Gastrocnemius medialis (tissue), 4 donors: ENCODE measurements around the gene NCAPH2. TPM values are rescaled to one million over a fixed set of nuclear protein-coding genes. Genes with fewer than 3 reads are reported as not detected.
A peak's percentile ranks its signal among the peaks of the same experiment; 100 is the strongest.

ENCODE experiments used
- ATAC-seq, 2 donors: fragments of 150-250 bp; one replicate each; pipeline ENCODE4 v1.9.1; 2016
- DNase-seq, 2 donors: peaks; one replicate each; pipeline ENCODE4 v3.0.0-alpha.2; 2019
- H3K27ac ChIP-seq, 4 donors: fragments of 200-600 bp; sonication (generic); 1 replicate in 1 of 4; 2 replicates in 3 of 4; pipeline ENCODE4 v1.5.1; 2016 to 2018; ENCODE audit warnings: mild to moderate bottlenecking in 2 of 4, moderate library complexity in 1 of 4
- H3K27me3 ChIP-seq, 3 donors: fragments of 200-600 bp; sonication (generic) in 2 of 3; 1 replicate in 1 of 3; 2 replicates in 2 of 3; pipeline versions ENCODE4 v1.5.1 to v1.6.0; 2016 to 2019; ENCODE audit warnings: mild to moderate bottlenecking in 1 of 3, moderate library complexity in 1 of 3
- H3K36me3 ChIP-seq, 2 donors: fragments of 200-600 bp; sonication (generic) in 1 of 2; one replicate each; pipeline ENCODE4 v1.5.1; 2017 to 2018
- H3K4me1 ChIP-seq, 2 donors: fragments of 200-600 bp; sonication (generic) in 1 of 2; one replicate each; pipeline ENCODE4 v1.5.1; 2016 to 2017; ENCODE audit warnings: mild to moderate bottlenecking in 2 of 2
- H3K4me3 ChIP-seq, 4 donors: fragments of 200-600 bp; sonication (generic) in 3 of 4; 1 replicate in 1 of 4; 2 replicates in 3 of 4; pipeline ENCODE4 v1.5.1; 2016 to 2019; ENCODE audit warnings: mild to moderate bottlenecking in 2 of 4
- H3K9me3 ChIP-seq, 3 donors: fragments of 200-600 bp; sonication (generic) in 2 of 3; 1 replicate in 1 of 3; 2 replicates in 2 of 3; pipeline ENCODE4 v1.5.1; 2016 to 2019
- POLR2A ChIP-seq, 2 donors: fragments of 450-650 bp; IDR thresholded peaks; one replicate each; pipeline ENCODE4 v1.6.1; 2017; ENCODE audit warnings: antibody characterized with exemption in 2 of 2, mild to moderate bottlenecking in 2 of 2, moderate library complexity in 2 of 2
- in situ Hi-C, 4 donors: fragments of 200-750 bp; cut with MboI; loops; one replicate each; pipeline versions ENCODE4 v1.15.0 to v1.8.0; 2017; ENCODE audit warnings: low sequenced_read_pairs in 4 of 4
- intact Hi-C: fragments of 100-400 bp; cut with DNase I; formaldehyde crosslinking; loops from one replicate; pipeline ENCODE4 v1.15.1; 2023; ENCODE audit warnings: low total_unique reads
- total RNA-seq, 4 donors: library from RNA; depleted of rRNA; stranded (reverse); fragments of >200 nt; gene quantifications; one replicate each; pipeline versions ENCODE4 v1.1.0 to v1.2.3, GENCODE V29; 2016
- TF ChIP-seq, protein P1 (sequence below), 5 experiments: fragments of 450-650 bp in 3 of 5; fragments of 200-600 bp in 2 of 5; sonication (generic) in 2 of 5; IDR thresholded peaks in 4 of 5; conservative IDR thresholded peaks in 1 of 5; 1 replicate in 4 of 5; 2 replicates in 1 of 5; pipeline ENCODE4 v1.5.1; 2016 to 2019; ENCODE audit warnings: antibody characterized with exemption in 5 of 5, mild to moderate bottlenecking in 3 of 5, moderate library complexity in 3 of 5

Gene NCAPH2
- total RNA-seq, 4 donors from 2014 or later, result 19.0 to 29.3 (median 23.4) TPM

- Histone ChIP-seq H3K36me3 (no peaks in the 10 kb centered on the region), H3K9me3 (no peaks in the 10 kb centered on the region), H3K27ac (no peak overlapping the region), H3K4me1 (peaks cover 10 to 13% of the 10 kb centered on the region in 2 donors), H3K4me3 (peak overlapping the region in 3 of 4 donors; percentile 25 to 44 (median 40)), H3K27me3 (peaks cover 25 to 43% (median 41%) of the 10 kb centered on the region in 3 donors)
- TF ChIP-seq, protein P1, sequence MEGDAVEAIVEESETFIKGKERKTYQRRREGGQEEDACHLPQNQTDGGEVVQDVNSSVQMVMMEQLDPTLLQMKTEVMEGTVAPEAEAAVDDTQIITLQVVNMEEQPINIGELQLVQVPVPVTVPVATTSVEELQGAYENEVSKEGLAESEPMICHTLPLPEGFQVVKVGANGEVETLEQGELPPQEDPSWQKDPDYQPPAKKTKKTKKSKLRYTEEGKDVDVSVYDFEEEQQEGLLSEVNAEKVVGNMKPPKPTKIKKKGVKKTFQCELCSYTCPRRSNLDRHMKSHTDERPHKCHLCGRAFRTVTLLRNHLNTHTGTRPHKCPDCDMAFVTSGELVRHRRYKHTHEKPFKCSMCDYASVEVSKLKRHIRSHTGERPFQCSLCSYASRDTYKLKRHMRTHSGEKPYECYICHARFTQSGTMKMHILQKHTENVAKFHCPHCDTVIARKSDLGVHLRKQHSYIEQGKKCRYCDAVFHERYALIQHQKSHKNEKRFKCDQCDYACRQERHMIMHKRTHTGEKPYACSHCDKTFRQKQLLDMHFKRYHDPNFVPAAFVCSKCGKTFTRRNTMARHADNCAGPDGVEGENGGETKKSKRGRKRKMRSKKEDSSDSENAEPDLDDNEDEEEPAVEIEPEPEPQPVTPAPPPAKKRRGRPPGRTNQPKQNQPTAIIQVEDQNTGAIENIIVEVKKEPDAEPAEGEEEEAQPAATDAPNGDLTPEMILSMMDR (IDR thresholded peaks at IDR 0.05 in 4 of 5, conservative IDR thresholded peaks at IDR 0.05 in 1 of 5), result peak in 4 of 5 experiments; percentile 22 to 46 (median 38)
- TF ChIP-seq POLR2A (IDR thresholded peaks at IDR 0.05), result no peak
- DNase-seq, result no peak
- peak in 1 of 2 donors; percentile 34 for ATAC-seq
- intact Hi-C loops (no loop called here), in situ Hi-C loops (no loop called here)
Measured at GRCh38 chr22:50544078-50544745, 36.2 kb downstream of the NCAPH2 start.

- TF ChIP-seq, protein P1 (IDR thresholded peaks at IDR 0.05 in 4 of 5, conservative IDR thresholded peaks at IDR 0.05 in 1 of 5), result no peak
- TF ChIP-seq POLR2A (IDR thresholded peaks at IDR 0.05), result no peak
- in situ Hi-C loops (no loop called here), intact Hi-C loops (no loop called here)
- Histone ChIP-seq H3K4me1 (peaks cover 9 to 13% of the 10 kb centered on the region in 2 donors), H3K27ac (no peak overlapping the region), H3K27me3 (peaks cover 31 to 49% (median 45%) of the 10 kb centered on the region in 3 donors), H3K4me3 (no peak overlapping the region), H3K36me3 (no peaks in the 10 kb centered on the region), H3K9me3 (no peaks in the 10 kb centered on the region)
- DNase-seq (no peak), ATAC-seq (no peak)
Measured at GRCh38 chr22:50544746-50545253, 36.8 kb downstream of the NCAPH2 start.

- intact Hi-C loops, result no loop called here
- peaks cover 33 to 54% (median 53%) of the 10 kb centered on the region in 3 donors for H3K27me3 ChIP-seq
Measured at GRCh38 chr22:50545522-50546325, 37.7 kb downstream of the NCAPH2 start, which contains the start of gene KLHDC7B. TSS of gene KLHDC7B (plus strand) at chr22:50545899. CDS start at chr22:50546244, 345 bp downstream.

More at GRCh38 chr22:50545522-50546325, 37.7 kb downstream of the NCAPH2 start, which contains the start of gene KLHDC7B:
- Histone ChIP-seq H3K9me3 (no peaks in the 10 kb centered on the region), H3K36me3 (no peaks in the 10 kb centered on the region), H3K27ac (no peak within 1 kb of the TSS), H3K4me1 (peaks cover 9 to 13% of the 10 kb centered on the region in 2 donors), H3K4me3 (no peak within 1 kb of the TSS)
- TF ChIP-seq, protein P1 (IDR thresholded peaks at IDR 0.05 in 4 of 5, conservative IDR thresholded peaks at IDR 0.05 in 1 of 5), result no peak
- TF ChIP-seq POLR2A (IDR thresholded peaks at IDR 0.05), result no peak
- in situ Hi-C loops, result no loop called here
- ATAC-seq (no peak), DNase-seq (no peak)
